Spleen (tissue), 11 donors: ENCODE measurements around the gene ATXN10. TPM values are rescaled to one million over a fixed set of nuclear protein-coding genes. Genes with fewer than 3 reads are reported as not detected.

Experiments used
- DNase-seq: peaks from one replicate; pipeline ENCODE4 v3.0.0-alpha.2; 2020
- H3K27ac ChIP-seq, 8 donors: fragments of 200-600 bp; sonication (generic) in 7 of 8; 1 replicate in 4 of 8; 2 replicates in 4 of 8; pipeline versions ENCODE4 v1.5.0 to v1.8.0; 2016 to 2021; ENCODE audit warnings: inconsistent platforms in 4 of 8, mild to moderate bottlenecking in 4 of 8, moderate library complexity in 1 of 8
- H3K27me3 ChIP-seq, 7 donors: fragments of 200-600 bp; sonication (generic) in 6 of 7; replicated peaks in 1 of 7; 1 replicate in 4 of 7; 2 replicates in 3 of 7; pipeline versions ENCODE4 v1.5.0 to v1.8.0; 2016 to 2021; ENCODE audit warnings: inconsistent platforms in 3 of 7, mild to moderate bottlenecking in 1 of 7
- H3K36me3 ChIP-seq, 6 donors: fragments of 200-600 bp; sonication (generic) in 5 of 6; 1 replicate in 4 of 6; 2 replicates in 2 of 6; pipeline versions ENCODE4 v1.5.0 to v1.8.0; 2016 to 2021; ENCODE audit warnings: inconsistent platforms in 2 of 6
- H3K4me1 ChIP-seq, 6 donors: fragments of 200-600 bp; sonication (generic) in 5 of 6; 1 replicate in 3 of 6; 2 replicates in 3 of 6; pipeline versions ENCODE4 v1.5.0 to v1.8.0; 2016 to 2021; ENCODE audit warnings: inconsistent platforms in 3 of 6
- H3K4me3 ChIP-seq, 8 donors: fragments of 200-600 bp; sonication (generic) in 7 of 8; 1 replicate in 4 of 8; 2 replicates in 4 of 8; pipeline versions ENCODE4 v1.5.0 to v1.8.0; 2016 to 2021; ENCODE audit warnings: inconsistent platforms in 4 of 8, mild to moderate bottlenecking in 4 of 8, moderate library complexity in 2 of 8
- H3K9me3 ChIP-seq, 8 donors: fragments of 200-600 bp; sonication (generic) in 7 of 8; 1 replicate in 4 of 8; 2 replicates in 4 of 8; pipeline versions ENCODE4 v1.5.0 to v1.8.0; 2016 to 2021; ENCODE audit warnings: inconsistent platforms in 4 of 8
- CTCF ChIP-seq, 11 experiments: fragments of 200-600 bp in 7 of 11; fragments of 450-650 bp in 4 of 11; sonication (generic) in 4 of 11; IDR thresholded peaks in 8 of 11; conservative IDR thresholded peaks in 3 of 11; 1 replicate in 7 of 11; 2 replicates in 4 of 11; pipeline versions ENCODE4 v1.4.0 to v1.8.0; 2016 to 2021; ENCODE audit warnings: antibody characterized with exemption in 11 of 11, inconsistent platforms in 4 of 11, mild to moderate bottlenecking in 1 of 11
- POLR2A ChIP-seq, 3 donors: fragments of 450-650 bp; IDR thresholded peaks; one replicate each; pipeline ENCODE4 v1.5.1; 2017; ENCODE audit warnings: antibody characterized with exemption in 3 of 3, mild to moderate bottlenecking in 1 of 3
- POLR2AphosphoS5 ChIP-seq, 3 donors: sonication (generic); formaldehyde crosslinking; IDR thresholded peaks; one replicate each; pipeline ENCODE4 v1.5.1; 2017; ENCODE audit warnings: antibody characterized with exemption in 3 of 3
- WGBS, 5 donors: extraction: QIAGEN DNeasy Blood & Tissue Kit in 3 of 5; methylation state at CpG; one replicate each; pipeline versions ENCODE4 v1.1.5 to v1.1.7; 2013 to 2018; 5-methylcytosine and 5-hydroxymethylcytosine counted together
- intact Hi-C: fragments of 100-400 bp; cut with DNase I; formaldehyde crosslinking; loops from one replicate; pipeline ENCODE4 v1.15.0; 2023; ENCODE audit warnings: low total_unique reads
- polyA plus RNA-seq, 3 donors: library from polyadenylated mRNA; stranded (reverse); fragments of 200-250 nt; gene quantifications; one replicate each; pipeline ENCODE4 v1.2.1, GENCODE V29; 2013
- total RNA-seq, 7 donors: library from RNA; depleted of rRNA in 3 of 7; stranded (reverse); fragments of >200 nt in 3 of 7; fragmentation: NEBNext Ultra II Directional in 4 of 7; extraction: Animal tissue kit (Norgen Biotek cat#: 25700) in 4 of 7; gene quantifications; one replicate each; pipeline versions ENCODE4 v1.1.0 to v1.2.1, GENCODE V29; 2016 to 2021
- donor health status: healthy with polysubstance abuse.
- donor health status: DM: no; HTN: no; CAD: no; lungs with moderate emphysema.
- donor health status: DM: no; HTN: no; CAD: no.
- donor health status: Bipolar disorder and iron deficiency.
- donor health status: healthy.
- donor health status: DM: no; HTN: no; CAD: no.
- donor health status: DM: yes; HTN: yes; CAD: no.

Gene ATXN10
- total and polyA plus RNA-seq, 10 donors: 46.1 to 119 (median 84.6) TPM

GRCh38 chr22:45832959-45833580 is 161.4 kb downstream of the ATXN10 start:
- Histone ChIP-seq H3K27me3 (no peaks in the 10 kb centered on the region), H3K9me3 (no peaks in the 10 kb centered on the region), H3K36me3 (peaks cover 0 to 33% (median 3%) of the 10 kb centered on the region in 6 donors), H3K27ac (no peak overlapping the region), H3K4me1 (no peaks in the 10 kb centered on the region), H3K4me3 (no peak overlapping the region)
- intact Hi-C loops: no loop called here
- no peak for DNase-seq
- no peak for TF ChIP-seq POLR2A (IDR thresholded peaks at IDR 0.05)
- no peak for TF ChIP-seq CTCF (IDR thresholded peaks at IDR 0.05 in 8 of 11, conservative IDR thresholded peaks at IDR 0.05 in 3 of 11)
- TF ChIP-seq POLR2AphosphoS5 (IDR thresholded peaks at IDR 0.05): no peak
- WGBS, 5 donors: 82 to 95% (median 88%) methylated on average over 8 of the region's 8 CpGs

- intact Hi-C loops: no loop called here
- no peaks in the 10 kb centered on the region for H3K27me3 ChIP-seq
- H3K4me1 ChIP-seq: no peaks in the 10 kb centered on the region
- no peaks in the 10 kb centered on the region for H3K9me3 ChIP-seq
- H3K36me3 ChIP-seq: peaks cover 0 to 38% (median 5%) of the 10 kb centered on the region in 6 donors
- TF ChIP-seq POLR2AphosphoS5 (IDR thresholded peaks at IDR 0.05) (no peak), POLR2A (IDR thresholded peaks at IDR 0.05) (no peak), CTCF (IDR thresholded peaks at IDR 0.05 in 8 of 11, conservative IDR thresholded peaks at IDR 0.05 in 3 of 11) (no peak)
- DNase-seq: no peak
- 84 to 90% (median 87%) methylated on average over 14 of the region's 14 CpGs for WGBS, 5 donors
- no peak overlapping the region for H3K4me3 ChIP-seq
- H3K27ac ChIP-seq: no peak overlapping the region
These were observed 162.0 kb downstream of the ATXN10 start for GRCh38 chr22:45833613-45834012.

DNA sequence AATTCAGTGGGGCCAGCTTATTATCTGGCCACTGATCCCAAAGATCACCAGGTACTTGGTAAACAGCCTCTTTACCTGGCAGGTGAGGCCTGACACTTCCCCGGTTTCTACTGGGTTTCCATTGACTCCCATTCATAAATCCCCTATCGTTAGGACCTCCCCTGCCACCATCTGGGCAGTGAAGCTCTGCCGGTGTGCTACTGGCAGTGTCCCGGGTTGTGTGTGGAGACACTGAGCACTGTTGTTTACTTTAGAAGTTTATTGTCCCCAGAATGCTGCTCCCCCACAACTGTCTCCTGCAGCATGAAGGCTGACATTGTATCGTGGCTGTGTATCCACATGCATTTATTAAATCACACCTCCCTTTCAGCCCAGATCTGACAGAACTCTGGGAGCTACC is 162.6 kb downstream of the ATXN10 start:
- no peaks in the 10 kb centered on the region for H3K9me3 ChIP-seq
- intact Hi-C loops: no loop called here
- 83 to 96% (median 92%) methylated on average over 5 of the region's 5 CpGs for WGBS, 5 donors
- H3K4me1 ChIP-seq: no peaks in the 10 kb centered on the region
- no peak for TF ChIP-seq POLR2A (IDR thresholded peaks at IDR 0.05)
- TF ChIP-seq POLR2AphosphoS5 (IDR thresholded peaks at IDR 0.05): no peak
- TF ChIP-seq CTCF (IDR thresholded peaks at IDR 0.05 in 8 of 11, conservative IDR thresholded peaks at IDR 0.05 in 3 of 11): no peak
- peaks cover 0 to 45% (median 8%) of the 10 kb centered on the region in 6 donors for H3K36me3 ChIP-seq
- no peak for DNase-seq
- H3K4me3 ChIP-seq: no peak overlapping the region
- no peaks in the 10 kb centered on the region for H3K27me3 ChIP-seq
- H3K27ac ChIP-seq: no peak overlapping the region

DNA sequence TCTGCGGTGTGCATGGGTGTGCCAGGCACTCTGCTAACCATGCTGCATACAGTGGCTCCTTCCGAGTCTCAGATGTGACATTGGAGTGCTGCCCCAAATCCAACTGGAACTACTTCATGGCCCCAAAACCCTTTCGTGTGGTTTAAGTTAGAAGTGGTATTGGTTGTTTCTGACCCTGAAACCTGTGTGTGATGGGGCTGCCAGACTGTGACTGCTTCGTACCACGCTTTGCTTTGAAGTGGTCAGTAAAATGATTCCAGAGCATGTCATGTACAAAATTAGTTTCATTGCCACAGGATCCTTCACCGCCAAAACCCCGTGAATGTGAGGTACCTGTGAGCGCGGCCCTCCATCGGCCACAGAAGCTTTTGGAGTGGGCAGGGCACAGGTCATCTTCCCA is 163.2 kb downstream of the ATXN10 start:
- Histone ChIP-seq H3K4me1 (no peaks in the 10 kb centered on the region), H3K27me3 (no peaks in the 10 kb centered on the region), H3K27ac (no peak overlapping the region), H3K9me3 (no peaks in the 10 kb centered on the region), H3K4me3 (no peak overlapping the region), H3K36me3 (peaks cover 0 to 50% (median 11%) of the 10 kb centered on the region in 6 donors)
- no peak for TF ChIP-seq POLR2AphosphoS5 (IDR thresholded peaks at IDR 0.05)
- TF ChIP-seq POLR2A (IDR thresholded peaks at IDR 0.05): no peak
- no peak for TF ChIP-seq CTCF (IDR thresholded peaks at IDR 0.05 in 8 of 11, conservative IDR thresholded peaks at IDR 0.05 in 3 of 11)
- intact Hi-C loops: no loop called here
- DNase-seq: no peak
- WGBS, 5 donors: 65 to 94% (median 90%) methylated on average over 10 of the region's 10 CpGs
